Epithelial cell of proximal tubule (primary cell): ENCODE measurements around the gene PERP. TPM values are rescaled to one million over a fixed set of nuclear protein-coding genes. Genes with fewer than 3 reads are reported as not detected.

ENCODE experiments used
- DNase-seq: peaks from one replicate; pipeline ENCODE4 v3.0.0-alpha.2; 2011; ENCODE audit warnings: low read depth
- H3K4me3 ChIP-seq: 2 replicates; pipeline ENCODE4 v1.5.1; 2011; ENCODE audit warnings: low read depth, mild to moderate bottlenecking, low read length
- total RNA-seq: library from RNA; depleted of rRNA; stranded (reverse); fragments of >200 nt; gene quantifications from 2 replicates; pipeline ENCODE4 v1.2.3, GENCODE V29; 2015
- TF ChIP-seq, protein P1 (sequence below): conservative IDR thresholded peaks from 2 replicates; pipeline ENCODE4 v1.5.1; 2012; ENCODE audit warnings: low read depth, mild to moderate bottlenecking, low read length

PERP gene
- total RNA-seq, 1 donor from 2014 or later = 65.6 TPM

DNA sequence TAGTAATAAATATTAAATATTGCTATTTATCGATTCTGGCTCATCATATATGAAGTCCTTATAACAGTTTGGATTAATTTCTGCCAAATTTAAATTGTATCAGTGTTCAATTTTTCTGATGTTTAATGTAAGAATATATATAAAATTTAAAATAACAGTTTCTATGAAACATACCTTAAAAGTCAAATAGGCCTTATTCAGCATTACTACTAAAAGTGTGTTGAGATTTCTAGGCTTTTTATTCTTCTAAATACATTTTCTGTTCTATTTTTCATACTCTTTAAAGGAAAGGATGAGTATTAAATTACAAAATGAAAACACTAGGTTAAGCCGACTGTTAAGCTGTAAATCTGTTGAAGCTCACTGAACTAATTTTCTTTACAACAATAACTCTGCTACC is 13.6 kb downstream of the PERP start:
- DNase-seq = no peak
- TF ChIP-seq, protein P1, sequence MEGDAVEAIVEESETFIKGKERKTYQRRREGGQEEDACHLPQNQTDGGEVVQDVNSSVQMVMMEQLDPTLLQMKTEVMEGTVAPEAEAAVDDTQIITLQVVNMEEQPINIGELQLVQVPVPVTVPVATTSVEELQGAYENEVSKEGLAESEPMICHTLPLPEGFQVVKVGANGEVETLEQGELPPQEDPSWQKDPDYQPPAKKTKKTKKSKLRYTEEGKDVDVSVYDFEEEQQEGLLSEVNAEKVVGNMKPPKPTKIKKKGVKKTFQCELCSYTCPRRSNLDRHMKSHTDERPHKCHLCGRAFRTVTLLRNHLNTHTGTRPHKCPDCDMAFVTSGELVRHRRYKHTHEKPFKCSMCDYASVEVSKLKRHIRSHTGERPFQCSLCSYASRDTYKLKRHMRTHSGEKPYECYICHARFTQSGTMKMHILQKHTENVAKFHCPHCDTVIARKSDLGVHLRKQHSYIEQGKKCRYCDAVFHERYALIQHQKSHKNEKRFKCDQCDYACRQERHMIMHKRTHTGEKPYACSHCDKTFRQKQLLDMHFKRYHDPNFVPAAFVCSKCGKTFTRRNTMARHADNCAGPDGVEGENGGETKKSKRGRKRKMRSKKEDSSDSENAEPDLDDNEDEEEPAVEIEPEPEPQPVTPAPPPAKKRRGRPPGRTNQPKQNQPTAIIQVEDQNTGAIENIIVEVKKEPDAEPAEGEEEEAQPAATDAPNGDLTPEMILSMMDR = no peak
- H3K4me3 ChIP-seq = no peak overlapping the region

DNA sequence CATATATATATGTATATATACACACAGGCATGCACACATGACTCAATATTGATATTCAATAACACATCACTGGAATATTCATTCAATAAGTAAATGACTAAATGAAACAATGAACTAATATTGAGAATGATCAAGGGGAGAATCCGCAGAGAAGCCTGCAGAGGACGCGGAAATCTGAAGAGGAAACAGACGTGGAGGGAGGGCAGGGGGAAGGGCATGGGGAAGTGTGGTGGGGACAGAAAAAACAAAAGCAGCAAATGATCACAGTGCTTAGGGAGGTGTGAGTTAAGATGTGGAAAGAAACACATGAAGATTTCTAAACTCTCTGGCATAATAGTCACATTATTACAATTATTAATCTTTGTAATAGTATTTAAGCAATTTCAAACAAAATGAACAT is 14.5 kb downstream of the PERP start:
- no peak overlapping the region for H3K4me3 ChIP-seq
- no peak for DNase-seq
- TF ChIP-seq, protein P1 = no peak

DNA sequence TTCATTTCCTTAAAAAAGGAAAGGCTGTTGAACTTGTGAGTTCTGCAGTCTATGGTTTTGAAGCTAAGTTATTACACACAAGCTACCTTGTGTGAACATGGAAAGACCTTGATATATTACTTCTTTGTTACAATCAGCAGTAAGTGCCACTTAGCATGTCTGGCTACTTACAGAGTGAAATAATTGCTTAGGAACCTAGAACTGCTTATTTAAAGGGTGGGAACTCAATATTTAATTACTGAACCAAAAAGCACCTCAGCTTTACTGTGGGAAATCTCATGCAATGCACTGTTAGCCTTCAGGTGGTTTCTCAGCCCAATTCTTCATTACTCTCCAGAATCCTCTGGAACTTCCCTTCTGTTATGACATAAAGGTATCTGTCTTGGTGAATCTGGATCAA is 17.9 kb downstream of the PERP start:
- no peak for DNase-seq
- TF ChIP-seq, protein P1 = no peak
- H3K4me3 ChIP-seq = no peak overlapping the region

DNA sequence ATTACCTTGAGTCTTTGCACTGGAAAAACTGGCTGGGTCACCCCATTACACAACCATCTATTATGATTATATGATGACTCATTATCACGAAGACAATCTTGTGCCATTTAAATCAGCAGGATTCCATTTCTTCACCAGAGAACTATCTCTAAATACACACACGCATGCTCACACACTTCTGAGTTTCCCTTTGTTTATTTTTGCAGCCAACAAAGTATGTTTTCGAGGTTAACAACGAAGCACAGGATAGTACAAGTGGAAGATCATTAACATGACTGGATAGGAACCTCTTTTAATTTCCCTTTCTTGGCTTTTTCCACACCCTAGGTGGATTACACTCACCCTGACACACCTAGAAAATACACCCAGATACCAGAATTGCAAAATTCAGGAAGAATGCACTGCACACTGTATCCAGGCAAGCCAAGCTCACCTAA is 18.9 kb downstream of the PERP start:
- TF ChIP-seq, protein P1 = no peak
- DNase-seq = peak; percentile 92
- no peak overlapping the region for H3K4me3 ChIP-seq

DNA sequence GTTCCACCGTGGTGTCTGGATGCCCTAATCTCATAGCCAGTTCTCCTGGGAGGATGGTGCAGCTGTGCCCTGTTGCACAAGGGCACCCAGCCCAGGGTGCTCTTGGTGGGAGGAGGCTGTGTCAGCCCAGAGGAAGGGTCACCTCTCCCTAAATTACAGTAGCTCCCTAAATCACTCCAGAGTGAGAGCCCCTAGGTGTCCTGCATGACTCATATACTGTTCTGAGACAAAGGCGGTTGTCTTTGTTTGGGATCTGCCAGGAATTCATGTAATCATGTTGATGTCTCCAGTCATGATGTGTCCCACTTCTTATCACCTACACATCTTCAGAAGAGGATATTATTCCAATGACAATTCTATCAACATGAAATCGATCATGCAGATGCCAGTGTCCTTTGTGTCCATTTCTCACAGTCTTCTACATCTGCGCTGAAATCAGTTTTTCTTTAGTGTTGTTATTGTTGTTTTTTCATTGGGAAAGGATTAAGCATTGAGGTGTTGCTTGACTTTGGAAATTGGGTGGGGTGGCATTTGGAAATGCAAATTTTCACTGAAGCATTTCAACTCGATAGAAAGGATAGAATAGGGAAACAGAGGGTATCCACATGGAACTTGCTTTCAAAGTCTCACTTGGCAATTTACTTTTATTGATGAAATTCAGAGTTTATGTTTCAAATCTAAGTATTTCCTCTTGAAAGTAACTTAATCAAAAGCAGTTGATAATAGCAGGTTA is 19.5 kb downstream of the PERP start:
- TF ChIP-seq, protein P1 = no peak
- no peak for DNase-seq
- no peak overlapping the region for H3K4me3 ChIP-seq

DNA sequence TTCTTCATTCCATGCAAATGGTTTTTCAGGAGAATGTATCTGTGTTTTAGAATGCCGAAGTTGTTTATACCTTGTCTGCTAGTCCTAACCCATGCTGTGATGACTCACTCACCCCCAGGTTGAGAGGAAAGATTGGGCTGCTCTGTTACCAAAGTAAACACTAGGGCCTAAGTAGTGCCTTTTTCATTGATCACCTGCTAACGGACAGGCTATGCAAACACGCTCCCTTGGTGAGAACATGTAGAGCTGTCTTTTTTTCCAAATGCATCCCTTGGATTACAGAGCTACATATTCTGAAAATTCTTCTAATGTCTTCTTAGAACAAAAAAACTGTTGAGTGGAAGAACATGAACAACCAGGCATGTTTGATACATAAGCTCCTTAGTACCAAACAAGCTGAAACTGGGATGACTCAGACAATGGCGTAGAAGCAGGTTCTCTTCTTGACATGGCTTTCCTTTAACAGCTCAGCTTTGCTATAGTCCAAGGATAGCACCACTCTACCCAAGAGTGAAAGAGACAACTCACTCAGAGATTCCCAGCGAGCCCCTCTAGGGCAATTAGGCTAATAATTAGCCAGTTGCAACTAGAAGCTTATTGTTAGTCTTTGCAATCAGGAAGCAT is 20.5 kb downstream of the PERP start:
- DNase-seq = peak; percentile 77
- H3K4me3 ChIP-seq = peak overlapping the region; percentile 4
- TF ChIP-seq, protein P1 = no peak

DNA sequence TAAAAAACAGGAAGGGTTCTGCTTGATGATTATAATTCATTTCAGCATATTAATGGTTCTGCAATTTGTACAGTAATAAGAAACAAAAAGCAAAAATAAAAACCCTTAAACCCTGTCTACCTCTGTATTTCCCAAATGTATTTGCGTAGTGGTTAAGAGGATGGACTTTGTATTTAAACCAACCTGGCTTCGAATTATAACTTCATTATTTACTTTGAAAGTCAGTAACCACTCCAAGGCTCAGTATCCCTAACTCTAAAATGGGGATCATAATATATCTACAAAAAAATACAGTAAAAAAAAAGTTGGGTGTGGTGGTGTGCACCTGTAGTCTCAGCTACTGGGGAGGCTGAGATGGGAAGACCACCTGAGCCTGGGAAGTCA is 21.4 kb downstream of the PERP start:
- no peak for DNase-seq
- TF ChIP-seq, protein P1 = no peak

More for the DNA sequence above, 21.4 kb downstream of the PERP start:
- H3K4me3 ChIP-seq = no peak overlapping the region
